Natural killer cell (primary cell): Measurements from ENCODE around the gene EXD3. TPM values are rescaled to one million over a fixed set of nuclear protein-coding genes. Genes with fewer than 3 reads are reported as not detected.

ENCODE experiments used
- ATAC-seq, 3 donors: fragments of 150-1000 bp in 2 of 3; fragments of 200-7000 bp in 1 of 3; cut with Tn5 transposase; 1 replicate in 1 of 3; 2 replicates in 2 of 3; pipeline ENCODE4 v1.10.0; 2021; ENCODE audit warnings: mild to moderate bottlenecking in 2 of 3, moderate library complexity in 2 of 3
- DNase-seq, 2 donors: peaks; one replicate each; pipeline versions ENCODE4 v3.0.0 to v3.0.0-alpha.2; 2013 to 2021; ENCODE audit warnings: mixed read lengths in 1 of 2
- H3K27ac ChIP-seq: one replicate; pipeline ENCODE4 v1.5.1; 2013; ENCODE audit warnings: mild to moderate bottlenecking, low read length
- H3K27me3 ChIP-seq: one replicate; pipeline ENCODE4 v1.6.1; 2013; ENCODE audit warnings: low read length; ENCODE audit not compliant: control insufficient read depth, insufficient read depth
- H3K36me3 ChIP-seq: one replicate; pipeline ENCODE4 v1.6.1; 2013; ENCODE audit warnings: low read length; ENCODE audit not compliant: control insufficient read depth, insufficient read depth
- H3K4me1 ChIP-seq: one replicate; pipeline ENCODE4 v1.6.1; 2013; ENCODE audit warnings: low read length; ENCODE audit not compliant: control insufficient read depth, insufficient read depth
- H3K4me3 ChIP-seq: one replicate; pipeline ENCODE4 v1.5.1; 2013; ENCODE audit warnings: low read length
- H3K9me3 ChIP-seq: one replicate; pipeline ENCODE4 v1.6.1; 2013; ENCODE audit warnings: low read length; ENCODE audit not compliant: control insufficient read depth, insufficient read depth
- H3K27ac Mint-ChIP-seq, 2 donors: one replicate each; pipeline ENCODE4 v1.8.0; 2022; ENCODE audit warnings: mild to moderate bottlenecking in 2 of 2, mixed read lengths in 2 of 2, moderate library complexity in 1 of 2
- H3K27me3 Mint-ChIP-seq, 2 donors: one replicate each; pipeline ENCODE4 v1.8.0; 2022; ENCODE audit warnings: low read depth in 2 of 2, mixed read lengths in 2 of 2
- H3K36me3 Mint-ChIP-seq: one replicate; pipeline ENCODE4 v1.8.0; 2022; ENCODE audit warnings: mixed read lengths
- H3K4me1 Mint-ChIP-seq, 2 donors: one replicate each; pipeline ENCODE4 v1.8.0; 2022; ENCODE audit warnings: mixed read lengths in 2 of 2
- H3K4me3 Mint-ChIP-seq: one replicate; pipeline ENCODE4 v1.8.0; 2022; ENCODE audit warnings: mild to moderate bottlenecking, moderate library complexity, mixed read lengths
- H3K9me3 Mint-ChIP-seq, 2 donors: one replicate each; pipeline ENCODE4 v1.8.0; 2022; ENCODE audit warnings: mixed read lengths in 2 of 2
- WGBS: methylation state at CpG from one replicate; pipeline ENCODE4 v1.1.7; 2013; ENCODE audit warnings: missing lambda C conversion rate; ENCODE audit not compliant: insufficient coverage; 5-methylcytosine and 5-hydroxymethylcytosine counted together
- intact Hi-C: fragments of 100-400 bp; cut with micrococcal nuclease; formaldehyde crosslinking; loops from one replicate; pipeline ENCODE4 v1.14.2; 2022
- total RNA-seq, 4 donors: library from RNA; stranded (reverse); fragments of 120-200 nt in 1 of 4; gene quantifications; one replicate each; pipeline versions ENCODE4 v1.2.3 to v1.2.4, GENCODE V29; 2013 to 2022
- TF ChIP-seq, protein P1 (sequence below): fragments of 200-600 bp; IDR thresholded peaks from one replicate; pipeline ENCODE4 v1.8.0; 2022; ENCODE audit warnings: antibody characterized with exemption

The EXD3 gene
- total RNA-seq, 3 donors from 2014 or later (not counting 1 experiment from before 2014, with no cell fraction given), result 28.0 to 35.3 (median 29.6) TPM

DNA sequence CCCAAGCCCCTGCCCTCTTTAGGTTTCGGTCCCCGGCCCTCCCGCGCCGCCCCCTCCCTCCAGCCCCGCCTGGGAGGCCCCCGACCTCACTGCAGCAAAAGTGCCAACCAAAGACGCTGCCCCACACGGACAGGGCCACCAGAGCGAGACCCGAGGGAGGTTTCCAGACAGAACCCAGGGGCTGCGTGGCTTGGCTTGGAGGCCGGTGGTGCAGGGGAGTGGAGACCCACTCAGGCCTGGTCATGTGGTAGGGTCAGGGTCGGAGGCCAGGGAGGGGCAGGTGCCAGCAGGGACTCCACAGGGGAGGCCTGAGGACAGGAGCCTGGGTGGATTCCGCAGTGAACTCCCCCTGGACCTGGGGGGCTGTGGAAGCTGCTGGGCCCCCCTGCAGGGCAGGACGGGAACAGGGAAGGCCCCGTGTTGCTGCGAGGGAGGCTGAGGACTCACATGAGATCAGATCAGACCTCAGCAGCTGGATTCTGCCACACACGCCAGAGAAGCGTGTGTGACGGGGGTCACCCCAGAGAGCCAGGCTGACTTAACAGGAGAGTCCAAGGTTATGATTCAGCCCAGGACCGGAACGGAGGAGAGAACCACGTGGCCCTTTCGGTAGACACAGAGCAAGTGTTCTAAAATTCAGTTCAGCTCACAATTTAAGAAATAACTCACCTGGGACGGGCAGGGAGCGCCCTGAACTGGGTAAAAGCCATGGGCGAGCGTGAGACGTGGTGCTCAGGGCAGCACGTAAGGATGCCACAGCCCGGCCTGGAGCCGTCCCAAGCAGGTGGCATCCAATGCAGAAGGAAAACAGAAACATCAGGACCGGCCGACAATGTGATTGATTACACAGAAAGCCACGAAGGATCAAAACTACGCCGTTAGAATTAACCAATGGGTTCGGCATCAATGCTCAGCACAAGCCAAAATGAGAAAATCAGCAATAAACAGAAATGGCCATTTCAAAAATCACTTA, 38.9 kb downstream of the EXD3 start:
- DNase-seq (no peak), ATAC-seq (no peak)
- H3K36me3 Mint-ChIP-seq, result no peaks in the 10 kb centered on the region
- Histone ChIP-seq H3K27ac (no peak overlapping the region), H3K4me3 (no peak overlapping the region), H3K27me3 (no peaks in the 10 kb centered on the region), H3K9me3 (no peaks in the 10 kb centered on the region), H3K4me1 (peaks cover 17% of the 10 kb centered on the region), H3K36me3 (no peaks in the 10 kb centered on the region)
- no peaks in the 10 kb centered on the region for H3K27me3 Mint-ChIP-seq
- intact Hi-C loops, result no loop called here
- TF ChIP-seq, protein P1, sequence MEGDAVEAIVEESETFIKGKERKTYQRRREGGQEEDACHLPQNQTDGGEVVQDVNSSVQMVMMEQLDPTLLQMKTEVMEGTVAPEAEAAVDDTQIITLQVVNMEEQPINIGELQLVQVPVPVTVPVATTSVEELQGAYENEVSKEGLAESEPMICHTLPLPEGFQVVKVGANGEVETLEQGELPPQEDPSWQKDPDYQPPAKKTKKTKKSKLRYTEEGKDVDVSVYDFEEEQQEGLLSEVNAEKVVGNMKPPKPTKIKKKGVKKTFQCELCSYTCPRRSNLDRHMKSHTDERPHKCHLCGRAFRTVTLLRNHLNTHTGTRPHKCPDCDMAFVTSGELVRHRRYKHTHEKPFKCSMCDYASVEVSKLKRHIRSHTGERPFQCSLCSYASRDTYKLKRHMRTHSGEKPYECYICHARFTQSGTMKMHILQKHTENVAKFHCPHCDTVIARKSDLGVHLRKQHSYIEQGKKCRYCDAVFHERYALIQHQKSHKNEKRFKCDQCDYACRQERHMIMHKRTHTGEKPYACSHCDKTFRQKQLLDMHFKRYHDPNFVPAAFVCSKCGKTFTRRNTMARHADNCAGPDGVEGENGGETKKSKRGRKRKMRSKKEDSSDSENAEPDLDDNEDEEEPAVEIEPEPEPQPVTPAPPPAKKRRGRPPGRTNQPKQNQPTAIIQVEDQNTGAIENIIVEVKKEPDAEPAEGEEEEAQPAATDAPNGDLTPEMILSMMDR, result no peak
- no peak overlapping the region for H3K27ac Mint-ChIP-seq
- H3K4me3 Mint-ChIP-seq, result no peak overlapping the region
- H3K9me3 Mint-ChIP-seq, result no peaks in the 10 kb centered on the region
- WGBS, result 94% methylated on average over 39 of the region's 39 CpGs
- H3K4me1 Mint-ChIP-seq, result peaks cover 0 to 15% of the 10 kb centered on the region in 2 donors

DNA sequence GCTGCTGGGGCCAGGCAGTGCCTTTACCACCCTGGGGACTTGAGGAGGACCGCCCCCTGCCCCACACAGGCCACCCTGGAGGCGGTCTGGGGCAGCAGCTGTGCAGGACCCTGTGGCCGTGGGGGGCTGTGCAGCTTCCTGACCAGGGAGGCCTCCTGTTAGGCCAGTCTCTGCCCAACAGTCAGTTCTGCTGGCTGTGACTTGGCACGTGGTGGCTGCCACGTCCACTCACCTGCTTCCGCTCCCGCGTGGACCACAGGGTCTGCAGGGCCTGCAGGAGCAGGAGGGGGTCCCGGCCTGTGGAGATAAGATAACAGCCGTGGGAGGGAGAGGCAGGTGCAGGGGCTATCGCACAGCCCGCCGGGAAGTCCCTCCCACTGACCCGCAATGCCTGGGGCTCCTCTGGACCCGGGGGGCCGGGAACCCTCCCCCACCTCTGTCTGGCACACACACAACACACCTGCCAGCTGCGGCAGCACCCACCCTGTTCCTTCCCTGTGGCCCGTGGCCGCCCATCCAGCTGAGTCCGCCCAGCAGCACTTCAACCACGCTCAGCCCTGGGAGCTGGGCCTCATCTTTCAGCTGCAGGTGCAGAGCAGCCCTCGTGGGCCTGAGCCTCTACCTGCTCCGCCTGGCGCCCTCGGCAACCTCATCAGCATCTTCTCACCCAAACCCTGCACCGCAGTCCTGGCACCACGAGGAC, 39.7 kb downstream of the EXD3 start:
- Histone ChIP-seq H3K4me3 (no peak overlapping the region), H3K36me3 (no peaks in the 10 kb centered on the region), H3K27me3 (no peaks in the 10 kb centered on the region), H3K9me3 (no peaks in the 10 kb centered on the region), H3K4me1 (peaks cover 15% of the 10 kb centered on the region), H3K27ac (no peak overlapping the region)
- Mint-ChIP-seq H3K9me3 (no peaks in the 10 kb centered on the region), H3K27ac (no peak overlapping the region), H3K36me3 (no peaks in the 10 kb centered on the region), H3K4me1 (peaks cover 0 to 15% of the 10 kb centered on the region in 2 donors), H3K4me3 (no peak overlapping the region), H3K27me3 (no peaks in the 10 kb centered on the region)
- 61% methylated on average over 27 of the region's 27 CpGs for WGBS
- TF ChIP-seq, protein P1, result no peak
- no peak for ATAC-seq
- intact Hi-C loops, result no loop called here
- DNase-seq, result no peak

DNA sequence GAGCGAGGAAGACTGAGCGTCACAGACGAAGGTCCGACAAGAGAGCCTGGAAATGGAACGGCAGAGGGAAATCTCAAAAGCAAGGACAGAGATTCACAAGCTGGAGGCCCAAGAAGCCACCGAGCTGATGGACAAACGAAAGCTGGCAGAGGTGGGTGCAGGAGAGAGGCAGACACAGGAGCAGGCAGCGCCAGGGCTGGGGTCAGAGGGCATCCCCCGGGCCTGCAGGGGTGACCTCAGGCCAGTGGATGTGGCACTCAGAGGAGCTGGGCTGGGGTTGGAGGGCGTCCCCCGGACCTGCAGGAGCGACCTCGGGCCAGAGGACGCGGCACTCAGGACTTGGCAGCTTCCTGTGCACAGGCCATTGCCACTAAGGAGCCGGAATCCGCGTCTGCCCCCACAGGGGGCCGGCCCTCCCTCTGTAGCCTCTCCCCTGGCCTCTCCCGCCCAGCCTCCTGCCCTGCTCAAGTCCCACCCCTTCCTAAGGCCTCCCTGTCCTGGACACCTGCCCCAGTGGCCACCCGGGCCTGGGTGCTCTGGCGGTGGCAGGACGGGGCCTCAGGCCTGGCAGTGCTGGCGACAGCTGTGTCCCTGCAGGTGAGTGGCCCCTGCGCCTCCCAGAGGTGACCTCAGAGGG, 40.4 kb downstream of the EXD3 start:
- TF ChIP-seq, protein P1, result no peak
- no peaks in the 10 kb centered on the region for H3K27me3 Mint-ChIP-seq
- no peak overlapping the region for H3K27ac Mint-ChIP-seq
- H3K27ac ChIP-seq, result no peak overlapping the region
- H3K36me3 ChIP-seq, result no peaks in the 10 kb centered on the region
- no peaks in the 10 kb centered on the region for H3K9me3 Mint-ChIP-seq
- peaks cover 8% of the 10 kb centered on the region for H3K4me1 ChIP-seq
- no peak overlapping the region for H3K4me3 ChIP-seq
- H3K4me1 Mint-ChIP-seq, result peaks cover 0 to 12% of the 10 kb centered on the region in 2 donors
- no peaks in the 10 kb centered on the region for H3K27me3 ChIP-seq
- DNase-seq, result no peak
- intact Hi-C loops, result no loop called here
- no peak overlapping the region for H3K4me3 Mint-ChIP-seq
- H3K36me3 Mint-ChIP-seq, result no peaks in the 10 kb centered on the region
- WGBS, result 92% methylated on average over 25 of the region's 25 CpGs
- ATAC-seq, result no peak
- no peaks in the 10 kb centered on the region for H3K9me3 ChIP-seq
